LNCAP (cell line): Measurements from ENCODE around the gene PLD6.

Experiments used
- CTCF ChIP-seq: fragments of 450-650 bp; IDR thresholded peaks from 2 replicates; pipeline ENCODE4 v1.5.1; 2017; ENCODE audit warnings: mild to moderate bottlenecking

The PLD6 gene

GRCh38 chr17:17153709-17154108 lies 52.4 kb downstream of the PLD6 start:
- TF ChIP-seq CTCF: no peak

GRCh38 chr17:17153071-17153470 lies 53.1 kb downstream of the PLD6 start:
- TF ChIP-seq CTCF: no peak

GRCh38 chr17:17152385-17152784 lies 53.7 kb downstream of the PLD6 start:
- TF ChIP-seq CTCF: no peak

- TF ChIP-seq CTCF: no peak
Measured at GRCh38 chr17:17151962-17152361, 54.2 kb downstream of the PLD6 start.

GRCh38 chr17:17151541-17151940 lies 54.6 kb downstream of the PLD6 start:
- no peak for TF ChIP-seq CTCF

- no peak for TF ChIP-seq CTCF
Measured at GRCh38 chr17:17151055-17151454, 55.1 kb downstream of the PLD6 start.
